GM12872 (cell line): ENCODE measurements around the gene NPC1.

ENCODE experiments used
- TF ChIP-seq, protein P1 (sequence below): IDR thresholded peaks from 3 replicates; pipeline ENCODE4 v1.5.1; 2011; ENCODE audit warnings: low read depth, mild to moderate bottlenecking, low read length, moderate library complexity; ENCODE audit not compliant: insufficient read depth

NPC1 gene

DNA sequence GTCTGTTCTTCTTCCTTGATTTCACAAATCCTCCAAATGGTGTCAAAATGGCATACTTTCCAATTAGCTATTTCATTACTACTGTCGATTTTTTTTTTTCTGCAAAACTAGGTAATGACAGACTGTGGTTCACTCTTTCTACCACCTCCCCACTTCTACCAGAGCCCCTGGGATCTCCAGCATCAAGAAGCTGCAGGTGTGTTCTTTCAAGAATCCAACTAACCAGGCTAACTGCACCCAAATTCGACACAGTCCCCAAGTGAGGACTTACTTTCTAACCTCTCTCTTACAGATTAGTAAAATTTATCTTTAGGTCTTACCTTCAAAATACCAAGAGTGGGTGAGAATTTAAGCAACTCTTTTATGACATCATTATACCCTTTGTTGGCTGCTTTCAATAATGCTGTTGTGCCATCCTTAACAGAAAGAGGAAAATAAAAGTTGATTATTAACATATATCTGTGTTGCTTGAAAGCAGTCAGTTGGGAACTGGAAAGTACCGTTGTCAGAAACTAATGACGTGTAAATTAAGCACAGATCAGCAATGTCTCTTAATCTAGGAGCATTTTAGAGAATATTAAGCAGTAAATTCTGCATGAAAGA is 31.2 kb upstream of the NPC1 start:
- TF ChIP-seq, protein P1, sequence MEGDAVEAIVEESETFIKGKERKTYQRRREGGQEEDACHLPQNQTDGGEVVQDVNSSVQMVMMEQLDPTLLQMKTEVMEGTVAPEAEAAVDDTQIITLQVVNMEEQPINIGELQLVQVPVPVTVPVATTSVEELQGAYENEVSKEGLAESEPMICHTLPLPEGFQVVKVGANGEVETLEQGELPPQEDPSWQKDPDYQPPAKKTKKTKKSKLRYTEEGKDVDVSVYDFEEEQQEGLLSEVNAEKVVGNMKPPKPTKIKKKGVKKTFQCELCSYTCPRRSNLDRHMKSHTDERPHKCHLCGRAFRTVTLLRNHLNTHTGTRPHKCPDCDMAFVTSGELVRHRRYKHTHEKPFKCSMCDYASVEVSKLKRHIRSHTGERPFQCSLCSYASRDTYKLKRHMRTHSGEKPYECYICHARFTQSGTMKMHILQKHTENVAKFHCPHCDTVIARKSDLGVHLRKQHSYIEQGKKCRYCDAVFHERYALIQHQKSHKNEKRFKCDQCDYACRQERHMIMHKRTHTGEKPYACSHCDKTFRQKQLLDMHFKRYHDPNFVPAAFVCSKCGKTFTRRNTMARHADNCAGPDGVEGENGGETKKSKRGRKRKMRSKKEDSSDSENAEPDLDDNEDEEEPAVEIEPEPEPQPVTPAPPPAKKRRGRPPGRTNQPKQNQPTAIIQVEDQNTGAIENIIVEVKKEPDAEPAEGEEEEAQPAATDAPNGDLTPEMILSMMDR: no peak

DNA sequence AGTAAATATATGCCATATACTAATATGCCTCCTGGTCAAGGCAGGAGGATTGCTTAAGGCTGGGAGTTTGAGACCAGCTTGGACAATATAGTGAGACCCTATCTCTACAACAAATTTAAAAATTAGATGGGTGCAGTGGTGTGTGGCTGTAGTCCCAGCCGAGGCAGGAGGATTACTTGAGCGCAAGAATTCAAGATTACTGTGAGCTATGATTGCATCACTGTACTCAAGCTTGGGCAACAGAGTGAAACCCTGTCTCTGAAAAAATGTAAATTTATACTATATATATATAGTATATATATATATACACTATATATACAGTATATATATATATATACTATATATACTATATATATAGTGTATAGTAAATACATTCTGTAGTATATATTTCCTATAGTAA is 30.0 kb upstream of the NPC1 start:
- TF ChIP-seq, protein P1: no peak

DNA sequence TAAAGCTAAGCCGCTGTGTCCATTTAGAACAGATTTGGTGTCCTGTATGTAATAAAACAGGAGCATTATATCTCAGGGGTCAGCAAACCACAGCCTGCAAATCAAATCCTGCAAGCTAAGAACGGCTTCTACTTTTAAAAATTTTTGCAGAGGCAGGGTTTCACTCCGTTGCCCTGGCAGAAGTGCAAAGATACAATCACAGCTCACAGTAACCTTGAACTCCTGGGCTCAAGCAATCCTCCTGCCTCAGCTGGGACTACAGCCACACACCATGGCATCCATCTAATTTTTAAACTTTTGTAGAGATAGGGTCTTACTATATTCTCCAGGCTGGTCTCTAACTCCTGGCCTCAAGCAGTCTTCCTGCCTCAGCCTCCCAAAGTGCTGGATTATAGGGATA is 28.6 kb upstream of the NPC1 start:
- TF ChIP-seq, protein P1: no peak

DNA sequence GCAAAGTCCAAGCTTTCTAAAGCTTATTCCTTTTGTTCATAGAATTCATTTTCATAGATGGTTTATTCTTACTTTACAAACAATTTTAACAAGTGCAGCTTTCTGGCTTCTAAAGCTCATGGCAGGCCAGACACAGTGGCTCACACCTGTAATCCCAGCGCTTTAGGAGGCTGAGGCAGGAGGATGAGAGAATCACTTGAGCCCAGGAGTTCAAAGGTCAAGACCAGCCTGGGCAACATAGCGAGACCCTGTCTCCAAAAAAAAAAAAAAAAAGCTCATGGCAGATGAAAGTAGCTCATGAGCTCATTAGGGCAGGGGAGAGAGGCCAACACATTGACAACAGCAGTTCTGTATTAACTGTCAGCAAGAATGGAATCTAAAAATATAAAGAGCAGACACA is 28.1 kb upstream of the NPC1 start:
- TF ChIP-seq, protein P1: no peak

DNA sequence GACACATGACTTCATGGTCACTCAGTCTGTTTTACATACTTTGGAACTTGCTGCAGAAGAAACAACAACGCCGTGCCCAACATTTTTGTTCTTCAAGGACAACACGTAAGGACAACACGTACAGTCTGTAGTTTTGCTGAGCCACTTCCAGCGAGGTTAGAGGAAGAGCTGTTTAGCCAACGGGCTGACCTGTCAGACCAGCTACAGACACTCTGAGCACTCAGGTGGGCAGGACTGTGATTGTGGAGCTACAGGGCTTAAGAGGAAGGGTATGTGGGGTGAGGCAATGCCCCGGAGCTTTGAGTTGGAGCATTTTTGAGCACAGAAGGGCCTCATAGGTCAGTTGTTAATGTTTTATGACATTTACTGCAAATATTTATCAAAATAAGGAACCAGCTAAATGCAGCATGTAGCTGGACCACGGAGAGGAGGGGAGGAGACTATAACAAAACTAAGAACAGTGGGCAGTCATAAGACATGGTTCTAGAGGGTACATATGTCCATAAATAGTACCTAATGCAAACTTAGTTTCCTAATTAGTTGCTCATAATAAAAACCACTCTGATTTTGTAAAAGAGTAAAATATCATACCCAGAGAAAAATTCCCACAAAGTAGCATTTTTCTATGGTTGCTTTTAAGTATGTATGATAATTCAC is 26.3 kb upstream of the NPC1 start:
- TF ChIP-seq, protein P1: no peak

DNA sequence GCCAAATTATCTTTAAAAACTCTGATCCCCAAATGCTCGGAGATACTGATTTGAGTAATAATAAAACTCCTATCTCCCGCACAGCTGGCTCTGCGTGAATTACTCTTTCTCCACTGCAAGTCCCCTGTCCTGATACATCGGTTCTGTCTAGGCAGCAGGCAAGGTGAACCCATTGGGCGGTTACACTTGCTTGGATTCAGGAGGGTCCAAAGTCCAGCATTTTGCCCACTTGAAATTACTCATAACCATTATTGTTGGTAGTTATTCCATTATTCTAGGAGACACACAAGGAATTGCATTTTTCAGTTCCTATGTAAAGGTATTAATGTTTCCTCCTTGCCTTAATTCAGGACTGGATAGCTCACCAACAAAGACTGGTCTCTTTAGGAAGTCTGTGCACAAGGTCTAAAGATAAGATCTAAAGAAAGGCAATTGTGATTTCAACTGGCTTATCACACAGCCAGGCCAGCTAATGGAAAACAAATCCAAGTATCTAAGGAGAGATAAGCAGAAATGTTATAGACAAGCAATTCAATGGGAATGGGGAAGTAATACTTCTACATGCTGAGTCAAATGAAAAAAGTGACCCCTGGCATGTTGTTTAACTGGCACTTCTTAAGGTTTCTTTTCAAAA is 23.2 kb upstream of the NPC1 start:
- TF ChIP-seq, protein P1: no peak

DNA sequence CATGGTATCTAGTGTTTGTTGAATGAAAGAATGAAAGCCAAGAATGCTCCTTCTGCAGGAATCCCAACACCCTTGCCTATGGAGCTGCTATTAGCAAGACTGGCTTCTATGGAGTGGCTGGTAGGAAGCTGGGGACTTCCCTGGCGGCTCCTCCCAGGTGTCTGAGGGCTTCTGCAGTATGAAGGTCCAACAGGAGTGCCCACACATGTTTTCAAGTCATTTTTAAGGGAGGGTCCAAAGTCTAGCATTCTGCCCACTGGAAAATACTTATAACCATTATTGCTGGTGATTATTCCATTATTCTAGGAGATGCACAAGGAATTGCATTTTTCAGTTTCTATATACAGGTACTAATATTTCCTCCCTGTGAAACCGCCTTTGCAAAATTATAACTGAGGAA is 21.9 kb upstream of the NPC1 start:
- TF ChIP-seq, protein P1: no peak
